Spleen (tissue), 7 donors: ENCODE measurements around the gene KRTAP12-4.

ENCODE experiments used
- CTCF ChIP-seq, 11 experiments: fragments of 200-600 bp in 7 of 11; fragments of 450-650 bp in 4 of 11; sonication (generic) in 4 of 11; IDR thresholded peaks in 8 of 11; conservative IDR thresholded peaks in 3 of 11; 1 replicate in 7 of 11; 2 replicates in 4 of 11; pipeline versions ENCODE4 v1.4.0 to v1.8.0; 2016 to 2021; ENCODE audit warnings: antibody characterized with exemption in 11 of 11, inconsistent platforms in 4 of 11, mild to moderate bottlenecking in 1 of 11
- POLR2A ChIP-seq, 3 donors: fragments of 450-650 bp; IDR thresholded peaks; one replicate each; pipeline ENCODE4 v1.5.1; 2017; ENCODE audit warnings: antibody characterized with exemption in 3 of 3, mild to moderate bottlenecking in 1 of 3
- POLR2AphosphoS5 ChIP-seq, 3 donors: sonication (generic); formaldehyde crosslinking; IDR thresholded peaks; one replicate each; pipeline ENCODE4 v1.5.1; 2017; ENCODE audit warnings: antibody characterized with exemption in 3 of 3
- donor health status: DM: no; HTN: no; CAD: no; lungs with moderate emphysema.
- donor health status: DM: no; HTN: no; CAD: no.
- donor health status: DM: no; HTN: no; CAD: no.

DNA sequence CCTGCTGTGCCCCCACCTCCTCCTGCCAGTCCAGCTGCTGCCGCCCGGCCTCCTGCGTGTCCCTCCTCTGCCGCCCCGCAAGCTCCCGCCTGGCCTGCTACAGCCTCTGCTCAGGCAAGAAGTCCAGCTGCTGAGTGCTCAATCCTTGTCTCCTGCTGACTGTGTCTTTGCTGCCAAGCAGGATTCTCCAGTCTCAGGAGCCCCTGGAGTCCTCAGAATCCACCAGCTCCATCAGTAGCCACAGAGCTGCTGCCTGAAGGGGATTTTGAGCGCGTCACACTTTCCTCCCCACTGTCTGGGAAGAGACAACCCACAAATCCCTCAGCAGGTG, 7.3 kb downstream of the KRTAP12-4 start:
- no peak for TF ChIP-seq CTCF (IDR thresholded peaks at IDR 0.05 in 8 of 11, conservative IDR thresholded peaks at IDR 0.05 in 3 of 11)
- no peak for TF ChIP-seq POLR2AphosphoS5 (IDR thresholded peaks at IDR 0.05)
- no peak for TF ChIP-seq POLR2A (IDR thresholded peaks at IDR 0.05)
